Ovary (tissue), 9 donors: Measurements from ENCODE around the gene KCNK7. TPM values are rescaled to one million over a fixed set of nuclear protein-coding genes. Genes with fewer than 3 reads are reported as not detected.
"Not testable (repeated sequence)": the region's sequence is repeated elsewhere in the genome, so short reads cannot be mapped to it uniquely, and the experiment has no call there.

ENCODE experiments used
- DNase-seq, 5 donors: peaks; one replicate each; pipeline ENCODE4 v3.0.0-alpha.2; 2019 to 2020
- H3K27ac ChIP-seq, 2 donors: fragments of 200-600 bp; one replicate each; pipeline versions ENCODE4 v1.5.1 to v1.8.0; 2019 to 2022
- H3K27me3 ChIP-seq: fragments of 200-600 bp; one replicate; pipeline ENCODE4 v1.8.0; 2022
- H3K36me3 ChIP-seq: fragments of 200-600 bp; sonication (generic); one replicate; pipeline ENCODE4 v1.5.1; 2019
- H3K4me1 ChIP-seq: one replicate; pipeline ENCODE4 v1.8.1; 2013; ENCODE audit warnings: mild to moderate bottlenecking, moderate library complexity; ENCODE audit not compliant: insufficient read depth
- H3K4me3 ChIP-seq: fragments of 200-600 bp; sonication (generic); one replicate; pipeline ENCODE4 v1.5.1; 2017
- H3K9me3 ChIP-seq, 2 donors: fragments of 200-600 bp in 1 of 2; sonication (generic) in 1 of 2; one replicate each; pipeline versions ENCODE4 v1.5.1 to v1.8.1; 2013 to 2019; ENCODE audit warnings: mild to moderate bottlenecking in 1 of 2, moderate library complexity in 1 of 2
- EP300 ChIP-seq: sonication (generic); formaldehyde crosslinking; IDR thresholded peaks from one replicate; pipeline ENCODE4 v1.6.1; 2017; ENCODE audit warnings: antibody characterized with exemption
- POLR2A ChIP-seq: fragments of 450-650 bp; IDR thresholded peaks from one replicate; pipeline ENCODE4 v1.6.1; 2017; ENCODE audit warnings: antibody characterized with exemption, mild to moderate bottlenecking, moderate library complexity
- WGBS, 3 donors: extraction: QIAGEN DNeasy Blood & Tissue Kit in 1 of 3; methylation state at CpG; one replicate each; pipeline versions ENCODE4 v1.1.5 to v1.1.7; 2013 to 2017; 5-methylcytosine and 5-hydroxymethylcytosine counted together
- intact Hi-C, 4 donors: fragments of 100-400 bp; cut with DNase I; formaldehyde crosslinking; loops; one replicate each; pipeline versions ENCODE4 v1.11.0 to v1.15.1; 2022 to 2023
- polyA plus RNA-seq, 2 donors: library from polyadenylated mRNA; stranded (reverse); fragments of 200-250 nt in 1 of 2; fragments of 350-450 nt in 1 of 2; fragmentation: Illumina TruSeq in 1 of 2; extraction: RNeasy Lipid Tissue Mini Kit (QIAGEN cat#74804) in 1 of 2; gene quantifications; one replicate each; pipeline ENCODE4 v1.2.3, GENCODE V29; 2013 to 2014
- total RNA-seq, 7 donors: library from RNA; depleted of rRNA in 2 of 7; stranded (reverse); fragments of >200 nt in 2 of 7; fragmentation: NEBNext Ultra II Directional in 3 of 7; extraction: Animal tissue kit (Norgen Biotek cat#: 25700) in 3 of 7; gene quantifications; one replicate each; pipeline versions ENCODE4 v1.1.0 to v1.2.4, GENCODE V29; 2016 to 2023
- TF ChIP-seq, protein P1 (sequence below), 3 donors: fragments of 450-650 bp in 2 of 3; fragments of 200-600 bp in 1 of 3; IDR thresholded peaks; one replicate each; pipeline versions ENCODE4 v1.5.1 to v1.8.0; 2016 to 2022; ENCODE audit warnings: antibody characterized with exemption in 3 of 3, mild to moderate bottlenecking in 1 of 3
- donor health status: DM: no; HTN: no; CAD: no; lungs with moderate emphysema.
- donor health status: DM: no; HTN: no; CAD: no.
- donor health status: Bipolar disorder and iron deficiency.
- donor health status: DM: yes; HTN: yes; CAD: no.
- donor health status: DM: no; HTN: no; CAD: no.
- donor health status: DM: yes; HTN: yes; CAD: no.

KCNK7 gene
- total and polyA plus RNA-seq, 9 donors = 0.65 to 4.0 (median 1.2) TPM; not detected in 1

DNA sequence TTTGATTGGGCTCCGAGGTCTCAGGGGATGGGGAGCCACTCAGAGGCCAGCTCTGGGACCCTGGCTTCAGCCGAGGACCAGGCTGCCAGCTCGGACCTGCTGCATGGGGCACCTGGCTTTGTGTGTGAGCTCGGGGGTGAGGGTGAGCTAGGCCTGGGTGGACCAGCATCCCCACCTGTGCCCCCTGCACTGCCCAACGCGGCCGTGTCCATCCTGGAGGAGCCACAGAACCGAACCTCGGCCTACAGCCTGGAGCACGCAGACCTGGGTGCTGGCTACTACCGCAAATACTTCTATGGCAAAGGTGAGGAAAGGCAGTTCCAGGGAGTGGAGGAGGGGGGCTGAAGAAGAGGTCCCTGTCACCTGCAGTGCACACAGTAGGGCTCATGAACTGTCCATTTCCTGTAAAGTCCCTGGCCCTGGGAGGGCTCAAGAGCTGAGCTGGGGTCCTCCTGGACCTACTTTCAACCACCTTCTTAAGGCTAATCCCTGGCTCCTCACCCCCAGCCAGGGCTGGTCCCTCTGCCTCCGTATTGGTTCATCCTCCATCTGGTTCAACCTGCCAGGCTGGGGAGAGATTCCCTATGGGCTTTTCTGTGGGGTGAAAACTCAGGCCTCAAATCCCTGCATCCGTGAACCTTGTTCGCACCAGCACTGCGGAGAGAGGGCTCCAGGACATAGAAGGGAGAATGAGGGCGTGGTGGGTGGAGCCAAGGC, 45.9 kb upstream of the KCNK7 start:
- DNase-seq = no peak
- peaks cover 6% of the 10 kb centered on the region for H3K4me1 ChIP-seq
- no peaks in the 10 kb centered on the region for H3K9me3 ChIP-seq
- intact Hi-C loops = no loop called here
- no peaks in the 10 kb centered on the region for H3K36me3 ChIP-seq
- no peaks in the 10 kb centered on the region for H3K27me3 ChIP-seq
- TF ChIP-seq POLR2A (no peak), EP300 (no peak)
- TF ChIP-seq, protein P1, sequence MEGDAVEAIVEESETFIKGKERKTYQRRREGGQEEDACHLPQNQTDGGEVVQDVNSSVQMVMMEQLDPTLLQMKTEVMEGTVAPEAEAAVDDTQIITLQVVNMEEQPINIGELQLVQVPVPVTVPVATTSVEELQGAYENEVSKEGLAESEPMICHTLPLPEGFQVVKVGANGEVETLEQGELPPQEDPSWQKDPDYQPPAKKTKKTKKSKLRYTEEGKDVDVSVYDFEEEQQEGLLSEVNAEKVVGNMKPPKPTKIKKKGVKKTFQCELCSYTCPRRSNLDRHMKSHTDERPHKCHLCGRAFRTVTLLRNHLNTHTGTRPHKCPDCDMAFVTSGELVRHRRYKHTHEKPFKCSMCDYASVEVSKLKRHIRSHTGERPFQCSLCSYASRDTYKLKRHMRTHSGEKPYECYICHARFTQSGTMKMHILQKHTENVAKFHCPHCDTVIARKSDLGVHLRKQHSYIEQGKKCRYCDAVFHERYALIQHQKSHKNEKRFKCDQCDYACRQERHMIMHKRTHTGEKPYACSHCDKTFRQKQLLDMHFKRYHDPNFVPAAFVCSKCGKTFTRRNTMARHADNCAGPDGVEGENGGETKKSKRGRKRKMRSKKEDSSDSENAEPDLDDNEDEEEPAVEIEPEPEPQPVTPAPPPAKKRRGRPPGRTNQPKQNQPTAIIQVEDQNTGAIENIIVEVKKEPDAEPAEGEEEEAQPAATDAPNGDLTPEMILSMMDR (IDR thresholded peaks at IDR 0.05) = no peak
- WGBS, 3 donors = 82 to 91% (median 89%) methylated on average over 15 to 16 of the region's 16 CpGs
- no peak overlapping the region for H3K4me3 ChIP-seq
- no peak overlapping the region for H3K27ac ChIP-seq

DNA sequence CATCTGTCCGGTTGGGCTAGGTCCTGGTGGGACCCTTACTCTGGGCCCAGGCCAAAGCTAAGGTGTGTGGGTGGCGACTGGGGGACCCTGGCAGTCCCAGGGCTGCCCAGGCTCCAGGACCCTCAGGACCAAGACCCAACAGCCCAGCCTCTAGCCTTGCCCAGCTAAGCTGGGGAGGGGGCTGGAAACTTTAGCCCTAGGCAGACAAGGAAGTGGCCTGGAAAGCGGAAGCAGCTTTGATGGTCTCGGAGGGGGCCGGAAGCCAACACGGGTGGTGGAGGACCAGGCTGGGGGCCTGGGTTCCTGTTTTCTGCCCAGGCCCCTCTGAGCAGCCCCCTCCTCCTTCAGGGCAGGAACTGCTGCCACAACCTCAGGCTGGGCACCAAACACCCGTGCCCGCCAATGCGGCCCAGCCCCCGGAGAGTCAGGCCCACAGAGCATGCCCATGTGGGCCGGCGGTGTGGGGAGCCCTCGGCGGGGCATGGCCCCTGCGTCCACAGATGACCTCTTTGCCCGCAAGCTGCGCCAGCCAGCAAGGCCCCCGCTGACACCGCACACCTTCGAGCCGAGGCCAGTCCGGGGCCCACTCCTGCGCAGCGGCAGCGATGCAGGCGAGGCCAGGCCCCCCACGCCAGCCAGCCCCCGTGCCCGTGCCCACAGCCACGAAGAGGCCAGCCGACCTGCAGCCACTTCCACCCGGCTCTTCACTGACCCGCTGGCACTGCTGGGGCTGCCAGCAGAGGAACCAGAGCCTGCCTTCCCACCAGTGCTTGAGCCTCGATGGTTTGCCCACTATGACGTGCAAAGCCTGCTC, 45.1 kb upstream of the KCNK7 start:
- Histone ChIP-seq H3K4me3 (no peak overlapping the region), H3K27me3 (no peaks in the 10 kb centered on the region), H3K4me1 (peaks cover 6% of the 10 kb centered on the region), H3K9me3 (no peaks in the 10 kb centered on the region), H3K27ac (no peak overlapping the region), H3K36me3 (no peaks in the 10 kb centered on the region)
- intact Hi-C loops = no loop called here
- TF ChIP-seq, protein P1 (IDR thresholded peaks at IDR 0.05) = no peak
- TF ChIP-seq POLR2A = no peak
- TF ChIP-seq EP300 = no peak
- WGBS, 3 donors = 84 to 90% (median 87%) methylated on average over 10 to 35 of the region's 35 CpGs
- DNase-seq = no peak

DNA sequence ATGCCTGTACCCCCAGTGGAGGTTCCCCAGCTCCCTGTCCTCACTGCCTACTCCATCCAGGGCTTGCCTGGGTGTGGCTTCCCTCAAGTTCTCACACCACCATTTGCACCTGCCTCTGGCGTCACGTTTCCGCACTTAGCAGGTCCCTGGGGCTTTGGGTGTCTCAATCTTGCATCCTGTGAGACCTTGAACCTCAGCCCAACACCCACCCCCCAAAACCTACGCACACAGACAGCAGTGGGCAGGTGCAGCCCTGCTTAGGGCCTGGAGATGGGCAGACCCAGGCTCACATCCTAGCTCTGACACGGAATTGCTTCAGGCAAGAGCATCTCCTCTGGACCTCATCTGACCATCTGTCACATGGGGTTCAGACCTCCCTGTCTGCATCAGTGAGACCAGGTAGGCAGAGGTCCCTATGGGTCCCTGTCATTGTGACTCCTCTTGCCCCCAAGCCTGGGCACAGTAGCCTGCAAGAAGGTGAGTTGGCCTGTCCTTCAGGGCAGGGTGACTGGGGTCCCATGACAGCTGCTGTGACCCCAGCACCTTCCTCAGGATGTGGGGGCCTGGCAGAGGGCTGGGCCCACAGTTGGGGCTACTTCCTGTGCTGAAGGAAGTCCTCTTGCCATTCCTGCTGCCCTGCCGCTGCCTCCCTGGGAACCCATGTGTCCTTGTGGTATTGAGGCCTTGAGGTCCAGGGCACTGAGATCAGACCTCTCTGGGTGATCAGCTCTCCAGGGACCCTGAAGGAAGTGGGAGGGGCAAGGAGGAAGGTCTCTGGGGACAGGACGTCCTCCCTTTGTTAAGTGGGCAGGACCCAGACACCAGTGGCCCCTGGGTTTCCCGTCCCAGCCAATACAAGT, 44.3 kb upstream of the KCNK7 start:
- DNase-seq = no peak
- H3K9me3 ChIP-seq = no peaks in the 10 kb centered on the region
- no peak overlapping the region for H3K4me3 ChIP-seq
- TF ChIP-seq, protein P1 (IDR thresholded peaks at IDR 0.05) = no peak
- TF ChIP-seq EP300 (no peak), POLR2A (no peak)
- H3K27ac ChIP-seq = no peak overlapping the region
- H3K27me3 ChIP-seq = no peaks in the 10 kb centered on the region
- no peaks in the 10 kb centered on the region for H3K36me3 ChIP-seq
- intact Hi-C loops = loop anchor here in 1 of 4 donors (10.0 kb wide), 1 partner anchor 65 kb away; no protein-coding TSS in a partner anchor
- 83 to 91% (median 86%) methylated on average over 8 of the region's 8 CpGs for WGBS, 3 donors
- H3K4me1 ChIP-seq = peaks cover 6% of the 10 kb centered on the region

DNA sequence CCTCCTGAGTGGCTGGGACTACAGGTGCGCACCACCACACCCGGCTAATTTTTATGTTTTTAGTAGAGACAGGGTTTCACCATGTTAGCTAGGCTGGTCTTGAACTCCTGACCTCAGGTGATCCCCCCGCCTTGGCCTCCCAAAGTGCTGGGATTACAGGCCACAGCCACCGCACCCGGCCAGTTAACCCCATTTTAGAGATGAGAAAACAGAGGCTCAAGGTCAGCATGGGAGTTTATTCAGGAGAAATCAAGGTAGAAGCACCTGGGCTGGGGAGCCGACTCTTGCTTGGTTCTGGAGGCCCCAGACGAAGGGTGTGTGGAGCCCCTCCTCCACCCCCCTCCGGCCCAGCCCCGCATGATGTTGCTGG, 43.6 kb upstream of the KCNK7 start:
- 93 to 96% (median 93%) methylated on average over 9 of the region's 9 CpGs for WGBS, 3 donors
- H3K36me3 ChIP-seq, H3K4me1 ChIP-seq, H3K9me3 ChIP-seq, H3K27me3 ChIP-seq, DNase-seq, H3K4me3 ChIP-seq: not testable (repeated sequence)
- peak overlapping the region in 1 of 2 donors; percentile 85 for H3K27ac ChIP-seq
- intact Hi-C loops = loop anchor here in 1 of 4 donors (10.0 kb wide), 1 partner anchor 66 kb away; no protein-coding TSS in a partner anchor
